Measurements from ENCODE around the gene MRTFA.

MRTFA gene

DNA sequence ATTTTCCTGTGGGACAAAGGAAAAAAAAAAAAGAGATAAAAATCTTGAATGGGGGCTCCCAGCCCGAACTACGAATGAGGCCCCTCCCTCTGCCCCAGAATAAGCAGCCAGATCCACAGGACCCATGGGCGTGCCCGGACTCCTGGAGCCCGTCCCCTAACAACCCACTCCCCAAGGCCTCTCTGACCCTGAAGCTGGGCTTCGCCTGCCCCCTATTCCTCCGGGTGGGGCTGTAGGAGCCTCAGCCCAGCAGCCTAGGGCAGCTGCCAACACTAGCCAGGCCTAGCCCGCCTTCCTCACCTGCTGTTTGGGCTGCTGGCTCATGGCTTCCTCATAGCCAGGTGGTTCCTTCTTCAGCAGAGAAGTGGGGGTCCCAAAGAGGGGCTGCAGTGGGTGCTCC is 219.5 kb downstream of the MRTFA start:
- TF ChIP-seq, protein P1, sequence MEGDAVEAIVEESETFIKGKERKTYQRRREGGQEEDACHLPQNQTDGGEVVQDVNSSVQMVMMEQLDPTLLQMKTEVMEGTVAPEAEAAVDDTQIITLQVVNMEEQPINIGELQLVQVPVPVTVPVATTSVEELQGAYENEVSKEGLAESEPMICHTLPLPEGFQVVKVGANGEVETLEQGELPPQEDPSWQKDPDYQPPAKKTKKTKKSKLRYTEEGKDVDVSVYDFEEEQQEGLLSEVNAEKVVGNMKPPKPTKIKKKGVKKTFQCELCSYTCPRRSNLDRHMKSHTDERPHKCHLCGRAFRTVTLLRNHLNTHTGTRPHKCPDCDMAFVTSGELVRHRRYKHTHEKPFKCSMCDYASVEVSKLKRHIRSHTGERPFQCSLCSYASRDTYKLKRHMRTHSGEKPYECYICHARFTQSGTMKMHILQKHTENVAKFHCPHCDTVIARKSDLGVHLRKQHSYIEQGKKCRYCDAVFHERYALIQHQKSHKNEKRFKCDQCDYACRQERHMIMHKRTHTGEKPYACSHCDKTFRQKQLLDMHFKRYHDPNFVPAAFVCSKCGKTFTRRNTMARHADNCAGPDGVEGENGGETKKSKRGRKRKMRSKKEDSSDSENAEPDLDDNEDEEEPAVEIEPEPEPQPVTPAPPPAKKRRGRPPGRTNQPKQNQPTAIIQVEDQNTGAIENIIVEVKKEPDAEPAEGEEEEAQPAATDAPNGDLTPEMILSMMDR (IDR thresholded peaks at IDR 0.05; ENCODE audit: insufficient read depth, low read length, poor library complexity, severe bottlenecking), result no peak
- DNase-seq (ENCODE audit: extremely low read depth, insufficient read length), result no peak

DNA sequence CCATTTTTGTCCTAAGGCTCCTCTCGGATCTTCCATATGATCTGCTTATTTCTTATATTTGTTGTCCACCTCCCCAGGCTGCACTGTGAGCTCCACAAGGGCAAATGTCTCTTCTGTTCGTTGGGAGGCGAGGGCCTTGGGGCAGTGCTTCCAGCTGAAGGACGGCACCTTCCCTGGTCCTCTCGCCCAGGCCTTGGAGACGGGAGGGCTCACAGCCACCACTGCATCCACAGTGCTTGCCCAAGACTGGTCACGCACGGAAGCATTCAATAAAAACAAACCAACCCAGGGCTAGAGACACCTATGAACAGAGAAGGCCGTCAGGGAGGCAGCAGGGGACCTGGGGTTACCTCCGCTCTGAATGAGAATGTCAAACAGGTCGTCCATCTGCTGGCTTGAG is 219.9 kb downstream of the MRTFA start:
- no peak overlapping the region for H3K4me3 ChIP-seq (replicated peaks; ENCODE audit: low read depth, low read length)
- H3K27me3 ChIP-seq (replicated peaks; ENCODE audit: control insufficient read depth, insufficient read depth, low read length), result no peaks in the 10 kb centered on the region
- TF ChIP-seq, protein P1 (IDR thresholded peaks at IDR 0.05; ENCODE audit: insufficient read depth, low read length, poor library complexity, severe bottlenecking), result no peak
- H3K36me3 ChIP-seq (ENCODE audit: control insufficient read depth, insufficient read depth, low read length), result peaks cover 42% of the 10 kb centered on the region
- DNase-seq (ENCODE audit: extremely low read depth, insufficient read length), result no peak

More for the DNA sequence above, 219.5 kb downstream of the MRTFA start:
- Histone ChIP-seq H3K27me3 (replicated peaks; ENCODE audit: control insufficient read depth, insufficient read depth, low read length) (no peaks in the 10 kb centered on the region), H3K36me3 (ENCODE audit: control insufficient read depth, insufficient read depth, low read length) (peaks cover 42% of the 10 kb centered on the region), H3K4me3 (replicated peaks; ENCODE audit: low read depth, low read length) (no peak overlapping the region)

DNA sequence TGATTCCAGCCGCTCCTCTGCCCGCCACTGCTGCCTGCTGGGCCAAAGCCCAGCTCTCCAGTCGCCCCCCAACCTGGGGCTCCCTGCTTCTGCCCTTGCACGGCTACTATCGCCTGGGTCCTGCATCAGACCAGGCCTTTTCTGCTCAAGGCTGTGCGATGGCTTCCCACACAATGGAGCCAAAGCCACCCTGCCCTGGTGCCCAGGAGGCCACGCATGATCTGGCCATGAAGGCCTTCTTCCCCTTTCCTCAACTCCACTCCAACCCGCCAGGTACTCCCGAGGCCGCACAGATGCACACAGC is 220.3 kb downstream of the MRTFA start:
- H3K27me3 ChIP-seq (replicated peaks; ENCODE audit: control insufficient read depth, insufficient read depth, low read length), result no peaks in the 10 kb centered on the region
- TF ChIP-seq, protein P1 (IDR thresholded peaks at IDR 0.05; ENCODE audit: insufficient read depth, low read length, poor library complexity, severe bottlenecking), result no peak
- peaks cover 43% of the 10 kb centered on the region for H3K36me3 ChIP-seq (ENCODE audit: control insufficient read depth, insufficient read depth, low read length)
- no peak for DNase-seq (ENCODE audit: extremely low read depth, insufficient read length)
- H3K4me3 ChIP-seq (replicated peaks; ENCODE audit: low read depth, low read length), result no peak overlapping the region

DNA sequence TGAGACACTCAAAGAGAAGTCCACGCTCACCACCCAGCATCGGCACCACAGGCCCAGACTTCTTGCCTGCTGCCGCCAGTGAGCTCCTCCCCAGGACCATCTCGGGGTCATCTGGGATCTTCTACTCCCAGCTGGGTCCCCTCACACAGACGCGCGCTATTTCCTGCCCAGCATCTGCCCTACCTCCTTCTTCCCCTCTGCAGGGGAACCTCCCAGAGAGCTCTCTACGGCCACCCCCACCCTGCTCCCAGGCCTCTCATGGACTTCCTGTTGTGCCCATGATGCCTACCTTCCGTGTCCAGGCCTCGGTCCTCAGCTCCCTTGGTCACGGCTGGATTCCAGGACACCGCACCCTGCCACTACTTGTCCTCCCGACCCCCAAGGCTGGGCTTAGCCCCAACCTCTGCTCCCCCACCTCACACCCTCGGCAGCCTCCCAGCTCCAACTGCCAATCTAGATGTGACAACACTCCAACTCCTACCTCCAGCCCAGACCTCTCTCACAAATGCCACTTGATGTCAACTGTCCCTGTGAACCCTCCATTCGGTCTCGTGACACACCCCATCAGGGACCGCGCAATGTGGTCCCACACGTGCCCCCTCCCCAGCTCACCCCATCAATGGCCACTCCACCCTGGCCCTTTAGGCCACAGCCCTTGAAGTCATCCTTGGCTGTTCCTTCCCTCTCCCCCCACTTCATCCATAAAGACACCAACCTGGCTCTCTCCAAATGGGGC is 220.8 kb downstream of the MRTFA start:
- peaks cover 43% of the 10 kb centered on the region for H3K36me3 ChIP-seq (ENCODE audit: control insufficient read depth, insufficient read depth, low read length)
- peak; percentile 57 for DNase-seq (ENCODE audit: extremely low read depth, insufficient read length)
- H3K4me3 ChIP-seq (replicated peaks; ENCODE audit: low read depth, low read length), result no peak overlapping the region
- H3K27me3 ChIP-seq (replicated peaks; ENCODE audit: control insufficient read depth, insufficient read depth, low read length), result no peaks in the 10 kb centered on the region
- TF ChIP-seq, protein P1 (IDR thresholded peaks at IDR 0.05; ENCODE audit: insufficient read depth, low read length, poor library complexity, severe bottlenecking), result no peak

DNA sequence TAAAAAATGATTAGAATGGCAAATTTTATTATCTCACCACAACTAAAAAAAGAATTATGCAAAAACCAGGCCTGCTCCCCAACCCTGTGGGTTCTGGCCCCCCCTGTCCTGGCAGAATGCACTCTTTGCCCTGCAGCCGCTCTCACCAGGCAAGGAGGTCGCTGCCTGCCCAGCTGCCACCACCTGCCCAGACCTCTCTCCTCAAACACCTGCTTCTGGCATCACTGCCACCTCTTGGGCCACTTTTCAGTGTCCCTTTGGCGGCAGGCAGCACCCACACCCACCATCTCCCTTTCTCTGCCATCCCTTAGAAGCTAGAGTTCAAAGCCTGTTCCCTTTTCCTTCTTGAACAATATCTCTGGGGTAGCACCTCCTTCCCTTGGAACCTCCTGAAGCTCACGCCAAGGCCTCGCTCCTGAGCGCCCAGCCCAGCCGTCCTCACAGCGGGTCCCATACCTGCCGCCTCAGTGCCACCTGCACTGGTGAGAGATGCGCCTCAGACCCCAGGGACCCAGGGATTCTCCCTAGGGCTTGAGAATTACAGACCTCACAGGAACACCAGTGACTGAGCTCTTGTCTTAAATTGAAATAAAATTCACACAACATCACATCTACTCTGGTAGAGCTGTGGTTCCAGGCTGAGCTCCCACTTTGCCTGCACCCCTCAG is 221.5 kb downstream of the MRTFA start:
- H3K4me3 ChIP-seq (replicated peaks; ENCODE audit: low read depth, low read length), result no peak overlapping the region
- DNase-seq (ENCODE audit: extremely low read depth, insufficient read length), result no peak
- peaks cover 42% of the 10 kb centered on the region for H3K36me3 ChIP-seq (ENCODE audit: control insufficient read depth, insufficient read depth, low read length)
- TF ChIP-seq, protein P1 (IDR thresholded peaks at IDR 0.05; ENCODE audit: insufficient read depth, low read length, poor library complexity, severe bottlenecking), result no peak
- H3K27me3 ChIP-seq (replicated peaks; ENCODE audit: control insufficient read depth, insufficient read depth, low read length), result no peaks in the 10 kb centered on the region

Measured in GM06990 (cell line).